ENCODE measurements around the gene TNK2.
"Not testable (repeated sequence)": the region's sequence is repeated elsewhere in the genome, so short reads cannot be mapped to it uniquely, and the experiment has no call there.

TNK2 gene

DNA sequence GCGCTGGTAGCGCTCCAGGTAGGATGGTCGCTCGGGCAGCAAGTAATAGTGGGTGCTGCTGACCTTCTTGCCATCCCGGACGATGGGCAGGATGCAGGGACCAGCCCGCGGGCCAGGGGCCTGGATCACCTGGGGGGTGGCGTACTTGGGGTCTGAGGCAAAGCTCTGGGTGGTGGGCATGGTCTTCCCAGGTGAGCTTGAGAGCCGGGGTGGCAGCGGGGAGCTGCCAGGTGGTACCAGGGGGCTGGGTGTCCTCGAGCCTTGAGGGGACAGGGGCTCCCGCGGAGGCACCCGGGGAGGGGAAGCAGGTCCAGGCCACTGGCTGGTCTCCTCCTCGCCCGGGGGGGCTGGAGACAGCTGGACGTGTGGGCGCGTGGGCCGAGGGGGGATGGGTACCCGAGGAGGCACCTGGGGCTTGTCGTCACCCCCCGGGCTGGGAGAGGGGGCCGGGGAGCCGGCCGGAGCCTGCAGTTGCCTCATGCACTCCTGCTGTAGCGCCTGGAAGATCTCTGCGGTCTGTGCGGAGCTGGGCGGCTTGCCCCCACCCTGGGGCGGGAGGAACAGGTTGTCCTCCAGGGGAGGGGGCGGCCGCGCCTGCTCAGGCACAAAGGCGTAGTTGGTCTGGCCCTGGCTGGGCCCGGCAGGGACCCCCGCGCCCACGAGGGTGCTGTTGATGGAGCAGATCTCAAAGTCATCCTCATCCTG lies 40.6 kb downstream of the TNK2 start:
- no peak for DNase-seq

DNA sequence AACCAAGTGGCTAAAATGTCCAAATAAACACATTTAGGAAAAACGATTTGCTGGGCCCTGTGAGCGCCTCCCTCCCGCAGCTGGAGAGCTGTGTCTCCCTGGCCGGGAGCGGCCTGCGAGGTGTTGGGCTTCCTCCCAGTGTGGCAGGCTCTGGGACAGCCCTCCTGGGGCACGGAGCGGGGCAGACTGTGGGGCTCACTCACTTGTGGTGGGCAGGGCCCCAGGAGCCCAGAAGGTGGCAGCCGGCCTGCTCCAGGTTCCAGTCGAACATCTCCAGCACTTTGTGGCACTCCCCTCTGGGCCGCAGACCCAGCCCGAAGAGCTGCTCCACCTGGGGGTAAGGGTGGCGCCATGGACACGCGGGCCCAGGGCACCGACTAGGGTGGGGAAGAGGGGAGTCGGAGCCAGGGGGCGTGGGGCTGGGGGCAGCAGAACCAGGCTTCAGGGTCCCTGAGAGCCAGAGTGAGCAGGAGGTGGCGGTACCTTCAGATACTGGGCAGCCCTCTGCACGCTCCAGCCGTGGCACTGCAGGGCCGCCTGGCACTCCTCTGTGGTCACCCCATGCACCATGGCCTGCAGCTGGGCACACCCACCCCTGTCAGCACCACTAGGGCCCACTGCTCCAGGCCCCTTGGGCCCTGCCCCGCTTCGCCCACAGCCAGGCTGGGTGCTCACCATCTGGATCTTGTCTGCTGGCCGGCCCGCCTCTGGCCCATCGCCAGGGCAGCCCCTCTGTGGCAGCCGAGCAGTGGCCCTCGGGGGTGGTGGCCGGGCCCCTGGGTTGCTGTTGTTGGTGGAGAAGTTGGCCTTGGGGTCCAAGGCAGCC lies 41.5 kb downstream of the TNK2 start:
- DNase-seq = no peak

DNA sequence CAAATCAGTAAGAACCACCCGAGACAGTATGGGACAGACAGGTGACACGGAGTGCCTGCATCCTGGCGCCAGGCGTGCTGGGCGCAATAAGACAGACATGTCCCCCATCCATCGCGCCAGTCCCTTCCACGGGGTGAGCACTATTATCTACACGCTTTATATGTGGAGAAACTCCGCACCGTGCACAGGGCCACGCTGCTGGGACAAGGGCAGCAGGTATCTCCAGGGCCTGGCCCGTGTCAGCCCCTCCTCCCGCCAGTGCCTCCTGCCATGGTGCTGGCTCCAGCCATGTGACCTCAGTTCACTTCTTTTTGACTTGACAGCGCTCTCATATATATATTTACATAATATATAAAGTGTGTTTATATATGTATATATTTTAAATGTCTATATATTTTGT lies 42.6 kb downstream of the TNK2 start:
- DNase-seq = no peak

DNA sequence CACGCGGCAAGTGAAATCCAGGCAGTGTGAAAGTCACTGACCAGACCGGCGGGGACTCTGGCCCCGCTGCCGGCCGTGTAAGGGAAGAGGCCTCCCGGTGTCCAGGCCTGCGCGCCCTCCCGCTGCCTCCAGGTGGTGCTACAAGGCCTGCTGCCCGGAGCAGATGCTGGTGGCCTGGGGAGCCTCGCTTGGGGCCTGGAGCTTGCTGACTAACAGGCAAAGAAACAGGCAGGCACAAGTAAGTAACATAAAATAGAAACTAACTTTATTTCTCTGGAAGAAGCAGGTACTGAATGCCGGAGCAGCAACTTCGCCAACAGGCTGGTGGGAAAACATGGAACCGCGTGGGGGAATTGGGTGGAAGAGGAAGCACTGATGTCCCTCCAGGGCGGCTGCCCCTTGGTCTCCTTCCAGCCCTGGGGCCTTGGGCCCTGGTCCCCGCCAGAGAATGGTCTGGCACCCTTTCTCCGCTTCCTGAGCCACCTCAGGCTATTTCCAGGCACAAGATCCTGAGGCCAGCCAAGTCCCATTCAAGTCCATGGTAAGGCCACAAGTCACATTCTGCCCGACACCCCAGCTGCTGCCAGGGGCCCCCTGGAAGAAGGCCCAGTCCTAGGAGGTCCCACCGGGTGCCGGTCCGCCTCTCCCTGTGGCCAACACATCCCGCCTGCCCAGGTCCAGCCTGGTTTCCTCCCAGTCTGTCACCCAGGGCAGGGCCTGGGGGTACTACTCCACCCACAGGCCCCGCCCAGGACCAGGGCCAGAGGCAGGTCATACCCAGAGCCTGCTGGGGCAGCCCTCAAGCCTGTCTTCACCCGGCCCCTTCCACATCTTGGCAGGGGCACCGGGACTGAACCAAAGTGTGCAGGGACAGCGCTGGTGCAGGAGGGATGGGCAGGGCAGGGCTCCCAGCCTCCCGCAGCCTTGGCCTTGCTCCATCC lies 45.0 kb downstream of the TNK2 start:
- DNase-seq = peak; percentile 85

DNA sequence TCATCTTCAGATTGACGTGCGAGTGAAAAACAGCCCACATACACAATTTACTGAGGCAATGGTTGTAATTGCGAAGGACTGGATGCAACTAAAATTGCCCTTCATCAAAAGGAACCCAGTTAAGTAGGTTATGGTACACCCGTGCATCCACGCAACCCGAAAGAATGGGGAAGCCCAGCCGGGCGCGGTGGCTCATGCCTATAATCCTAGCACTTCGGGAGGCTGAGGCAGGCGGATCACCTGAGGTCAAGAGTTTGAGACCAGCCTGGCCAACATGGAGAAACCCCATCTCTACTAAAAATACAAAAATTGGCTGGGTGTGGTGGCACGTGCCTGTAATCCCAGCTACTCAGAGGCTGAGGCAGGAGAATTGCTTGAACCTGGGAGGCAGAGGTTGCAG lies 46.0 kb downstream of the TNK2 start:
- not testable (repeated sequence) for DNase-seq

DNA sequence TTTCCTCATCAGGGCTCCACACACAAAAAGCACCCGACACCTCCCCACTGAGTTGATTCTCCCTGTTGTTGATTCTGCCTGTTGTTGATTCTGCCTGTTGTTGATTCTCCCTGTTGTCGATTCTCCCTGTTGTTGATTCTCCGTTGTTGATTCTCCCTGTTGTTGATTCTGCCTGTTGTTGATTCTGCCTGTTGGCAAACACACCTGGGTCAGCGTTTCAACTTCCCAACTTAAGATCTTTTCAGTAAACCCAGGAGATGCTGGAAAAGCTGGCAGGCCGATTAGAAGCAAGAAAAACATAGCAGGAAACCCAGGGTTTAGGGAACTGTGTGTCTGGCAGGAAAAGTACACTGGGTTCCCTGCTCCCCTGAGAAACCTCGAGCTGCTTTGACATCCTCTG lies 47.9 kb downstream of the TNK2 start:
- DNase-seq = no peak

DNA sequence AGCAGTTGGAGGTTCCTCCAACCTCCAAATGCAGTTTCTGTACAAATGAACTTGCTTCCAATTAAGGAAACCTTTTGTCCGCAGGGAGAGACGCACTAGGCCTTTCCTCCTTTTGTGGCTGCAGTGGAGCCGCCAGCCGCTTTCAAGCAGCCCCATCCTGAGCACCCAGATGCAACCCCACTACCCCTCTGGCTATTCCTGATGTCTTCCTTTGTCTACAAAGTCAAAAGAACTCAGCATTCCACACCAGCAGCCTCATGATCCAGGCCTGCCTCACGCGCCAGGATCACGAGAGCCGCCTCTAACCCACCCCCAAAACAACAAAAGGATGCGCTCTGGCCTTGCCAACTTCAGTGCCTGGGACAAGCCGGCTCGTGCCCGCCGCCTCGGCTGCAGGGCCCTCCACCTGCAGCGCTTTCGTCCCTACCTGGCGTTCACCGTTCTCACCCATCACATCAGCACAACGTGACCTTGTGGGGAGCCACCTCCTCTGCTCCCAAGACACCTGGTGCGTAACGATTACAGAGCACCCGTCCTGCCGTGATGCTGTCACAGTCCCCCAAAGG lies 48.4 kb downstream of the TNK2 start:
- no peak for DNase-seq

DNA sequence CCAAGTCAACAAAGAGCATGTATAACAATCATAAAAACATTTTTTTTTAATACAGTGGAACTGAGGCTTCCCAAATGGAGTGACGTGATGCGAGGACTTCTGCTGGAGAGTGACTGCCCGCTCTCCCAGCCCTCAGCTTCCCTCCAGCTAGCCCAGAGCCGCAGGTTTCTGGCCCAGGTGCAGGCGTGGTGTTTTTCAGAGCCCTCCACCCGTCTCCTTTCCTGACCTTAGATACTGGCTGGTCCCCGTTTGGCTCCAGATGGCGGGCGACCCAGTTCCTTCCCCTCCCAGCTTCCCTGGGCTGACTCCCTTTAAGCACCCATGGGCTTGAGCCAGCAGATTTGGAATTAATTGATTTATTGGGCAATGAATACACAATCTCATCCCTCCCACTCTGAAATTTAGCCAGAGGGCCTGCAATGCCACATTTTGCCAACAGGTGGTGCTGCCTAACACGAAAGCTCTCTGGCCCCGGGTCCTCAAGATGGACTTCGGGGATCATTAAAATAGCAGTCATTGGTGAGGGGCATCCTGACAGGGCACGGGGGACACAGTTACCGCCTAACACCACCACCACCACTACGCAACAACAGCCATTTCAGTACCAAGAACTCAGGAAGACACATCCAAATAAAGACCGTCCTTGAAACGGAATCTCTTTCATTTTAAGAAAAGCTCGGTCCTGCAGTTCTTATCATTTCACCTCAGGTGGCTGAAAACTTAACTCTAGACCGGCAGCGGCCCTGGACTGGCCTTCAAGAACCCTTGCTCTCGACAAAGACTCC lies 49.1 kb downstream of the TNK2 start:
- peak; percentile 89 for DNase-seq

DNA sequence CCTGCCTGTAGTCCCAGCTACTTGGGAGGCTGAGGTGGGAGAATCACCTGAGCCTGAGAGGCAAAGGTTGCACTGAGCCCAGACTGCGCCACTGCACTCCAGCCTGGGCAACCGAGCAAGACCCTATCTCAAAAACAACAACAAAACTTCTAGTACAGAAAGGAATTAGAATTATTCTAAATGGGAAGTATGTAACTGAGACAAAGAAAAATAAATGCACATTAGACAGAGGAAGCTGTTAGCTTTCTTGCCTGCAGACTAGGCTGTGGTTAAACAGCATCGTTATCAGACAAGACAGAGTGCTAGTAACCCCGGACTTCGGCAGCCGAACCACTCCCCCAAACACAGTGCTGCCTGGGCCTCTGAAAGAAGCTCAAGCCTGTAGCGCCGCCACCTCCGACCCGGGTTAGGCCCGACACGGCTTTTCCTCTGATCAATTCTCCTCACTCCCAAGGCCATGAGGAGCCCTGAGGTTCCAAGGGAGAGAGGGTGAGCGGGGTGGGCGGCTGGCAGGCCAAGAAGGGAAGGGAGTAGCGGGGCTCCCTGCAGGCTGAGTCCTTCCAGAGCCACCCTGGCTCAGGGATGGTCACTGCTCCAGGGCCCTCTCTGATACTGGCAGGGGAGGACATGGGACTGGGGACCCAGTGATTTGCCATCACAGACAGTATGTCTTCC lies 51.8 kb downstream of the TNK2 start:
- DNase-seq = no peak

DNA sequence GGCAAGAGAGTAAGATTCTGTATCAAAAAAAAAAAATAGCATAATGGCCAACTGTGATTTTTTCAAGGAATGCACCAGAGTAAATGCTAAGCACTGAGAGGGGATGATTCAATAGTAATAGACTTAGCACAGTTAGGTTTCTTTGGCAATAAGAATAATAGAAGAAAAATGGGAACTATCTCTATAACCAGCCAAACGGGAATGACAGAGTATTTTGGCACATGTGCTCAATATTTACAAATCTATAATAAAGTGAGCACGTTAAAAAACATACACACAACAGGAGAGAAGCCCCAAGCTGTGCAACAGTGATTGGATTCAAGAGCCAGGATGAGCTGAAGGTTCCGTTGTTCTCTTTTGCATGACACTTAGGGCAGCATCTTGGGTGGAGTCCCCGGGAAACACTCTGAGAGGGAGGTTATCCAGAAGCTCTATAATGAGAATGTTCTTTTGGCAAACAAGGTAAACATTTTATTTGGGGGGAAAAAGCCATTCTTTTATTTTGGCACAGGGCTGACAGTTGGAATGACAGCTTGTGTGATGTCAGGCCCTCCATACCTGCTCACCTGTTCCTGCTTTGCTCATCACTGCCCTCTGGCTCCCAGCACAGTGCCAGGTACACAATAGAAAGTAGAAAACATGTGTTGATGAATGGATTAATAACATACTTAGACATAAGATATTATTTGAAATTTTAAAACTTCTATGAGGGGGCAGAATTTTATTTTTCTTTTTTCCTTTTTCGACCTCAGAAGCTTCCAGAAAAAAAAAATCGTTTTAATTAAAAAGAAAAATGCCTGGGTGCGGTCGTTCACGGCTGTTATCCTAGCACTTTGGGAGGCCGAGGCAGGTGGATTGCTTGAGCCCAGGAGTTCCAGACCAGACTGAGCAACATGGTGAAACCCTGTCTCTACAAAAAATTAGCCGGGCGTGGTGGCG lies 52.6 kb downstream of the TNK2 start:
- no peak for DNase-seq

DNA sequence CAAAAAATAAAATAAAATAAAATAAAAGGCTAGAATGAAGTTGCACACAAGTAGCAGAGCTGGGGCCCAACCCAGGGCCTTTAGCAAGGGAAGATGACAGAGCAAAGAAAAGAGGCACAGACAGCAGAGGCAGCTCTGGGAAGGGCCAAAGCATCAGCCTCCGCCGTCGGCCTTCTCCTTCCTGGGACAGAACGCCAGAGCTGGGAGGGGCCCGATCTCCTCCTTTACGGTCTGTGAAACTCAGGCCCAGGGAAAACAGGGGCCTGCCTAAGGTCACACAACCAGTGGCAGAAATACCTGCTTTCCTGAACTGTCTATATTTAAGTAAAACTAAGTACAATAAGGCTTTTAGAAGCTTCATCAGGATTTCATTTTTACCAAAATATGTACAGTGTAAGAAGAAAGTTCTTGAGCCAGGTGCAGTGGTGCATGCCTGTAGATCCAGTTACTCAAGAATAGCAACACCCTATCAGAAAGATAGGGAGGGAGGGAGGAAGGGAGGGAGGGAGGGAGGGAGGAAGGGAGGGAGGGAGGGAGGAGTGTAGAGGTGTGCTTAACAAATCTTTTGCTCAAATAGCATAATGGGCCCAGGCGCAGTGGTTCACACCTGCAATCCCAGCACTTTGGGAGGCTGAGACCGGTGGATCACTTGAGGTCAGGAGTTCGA lies 53.6 kb downstream of the TNK2 start:
- no peak for DNase-seq

DNA sequence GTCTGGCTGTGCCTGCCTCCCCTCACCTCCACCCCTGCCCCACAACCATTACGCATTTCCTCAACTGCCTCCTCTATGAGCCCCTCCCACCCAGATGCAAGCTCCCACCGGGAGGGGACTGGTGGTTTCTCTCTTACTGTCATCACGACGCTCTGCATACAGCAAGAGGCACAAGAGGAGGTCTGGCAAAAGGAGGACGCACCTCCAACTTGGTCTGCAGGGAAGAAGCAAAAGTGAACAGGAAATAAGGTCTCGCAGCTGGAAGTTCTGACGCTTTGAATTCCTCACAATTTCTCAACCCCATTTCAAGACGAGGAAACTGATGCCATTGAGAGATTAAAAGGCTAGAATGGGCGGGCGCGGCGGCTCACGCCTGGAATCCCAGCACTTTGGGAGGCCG lies 54.4 kb downstream of the TNK2 start:
- DNase-seq = no peak

DNA sequence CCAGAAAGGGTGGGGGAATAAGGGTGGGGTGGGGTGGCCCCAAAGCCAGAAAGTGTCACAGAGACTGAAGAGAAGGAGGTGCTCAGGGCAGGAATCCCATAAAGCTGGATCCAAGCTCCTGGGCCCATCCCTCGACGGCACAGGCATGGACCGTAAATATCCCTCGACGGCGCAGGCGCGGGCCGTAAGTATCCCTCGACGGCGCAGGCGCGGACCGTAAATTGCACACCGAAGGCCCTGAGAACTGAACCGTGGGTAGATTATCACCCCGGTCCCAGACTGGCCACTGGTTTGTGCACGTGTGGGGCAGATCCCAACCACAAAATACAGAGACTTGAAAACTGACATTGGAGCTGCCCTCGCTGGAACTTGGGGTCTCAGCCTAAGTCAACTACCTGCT lies 55.3 kb downstream of the TNK2 start:
- no peak for DNase-seq

DNA sequence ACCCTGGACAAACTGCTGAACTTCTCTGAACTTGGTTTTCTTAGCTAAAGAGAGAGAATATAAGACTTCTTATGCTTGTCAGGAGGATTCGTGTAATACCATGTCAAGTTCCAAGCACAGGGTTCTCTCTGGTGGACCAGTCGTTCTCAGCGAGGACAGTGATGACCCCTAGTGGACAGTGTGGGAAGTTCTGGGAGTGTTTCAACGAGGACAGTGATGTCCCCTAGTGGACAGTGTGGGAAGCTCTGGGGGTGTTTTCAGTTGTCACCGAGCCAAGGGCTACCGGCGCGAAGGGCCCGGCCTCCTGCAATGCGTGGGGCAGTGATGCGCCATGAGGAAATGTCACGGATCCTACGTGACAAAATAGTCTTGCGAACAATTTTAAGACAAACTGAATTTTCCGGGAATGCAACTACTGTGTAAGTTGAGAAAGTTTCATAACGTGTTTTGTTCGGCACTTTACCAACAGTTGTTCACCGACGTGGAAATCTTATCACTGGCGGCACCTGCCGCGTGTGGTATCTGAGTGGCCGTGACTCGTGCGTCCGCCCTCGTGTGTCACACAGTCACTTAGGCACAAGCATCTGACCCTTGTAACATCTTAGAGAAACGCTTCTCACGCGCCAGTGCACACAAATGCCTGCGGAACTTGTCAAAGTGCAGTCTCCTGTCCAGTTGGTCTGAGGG lies 57.4 kb downstream of the TNK2 start:
- DNase-seq = peak; percentile 92

DNA sequence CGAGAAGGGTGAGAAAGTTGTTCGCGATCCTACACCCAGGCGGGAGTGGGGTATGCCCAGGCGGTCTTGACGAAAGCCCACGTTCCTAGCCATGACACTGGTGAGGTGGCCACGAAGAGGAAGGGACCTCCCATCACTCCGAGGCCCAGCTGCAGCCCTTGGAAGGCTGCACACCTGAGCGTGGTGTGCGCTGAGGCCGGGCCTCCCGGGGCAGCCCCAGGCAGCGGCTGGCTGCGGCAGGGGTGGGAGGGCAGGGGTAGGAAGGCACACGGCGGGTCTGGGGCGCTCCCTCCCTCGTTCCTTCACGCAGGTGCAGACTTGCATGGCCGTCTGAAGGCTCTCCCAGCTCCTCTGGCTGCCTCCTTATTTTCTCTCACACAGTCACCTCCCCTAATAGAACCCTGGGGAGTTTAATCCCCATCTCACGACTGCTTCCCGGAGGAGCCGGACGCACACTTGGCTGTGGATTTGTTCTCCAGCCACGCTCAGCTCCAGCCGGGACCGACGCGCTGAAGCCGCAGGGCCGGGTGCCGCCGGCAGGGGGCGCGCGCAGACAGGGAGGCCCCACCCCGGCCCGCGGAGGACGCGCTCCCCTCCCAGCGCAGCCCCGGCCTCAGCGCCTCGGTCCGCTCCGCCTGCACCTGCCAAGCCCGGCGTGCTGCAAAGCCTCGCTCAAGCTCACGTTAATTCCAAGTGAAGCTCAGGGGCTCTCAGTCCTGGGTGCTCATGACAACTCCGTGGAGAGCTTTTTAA lies 58.9 kb downstream of the TNK2 start:
- DNase-seq = no peak

DNA sequence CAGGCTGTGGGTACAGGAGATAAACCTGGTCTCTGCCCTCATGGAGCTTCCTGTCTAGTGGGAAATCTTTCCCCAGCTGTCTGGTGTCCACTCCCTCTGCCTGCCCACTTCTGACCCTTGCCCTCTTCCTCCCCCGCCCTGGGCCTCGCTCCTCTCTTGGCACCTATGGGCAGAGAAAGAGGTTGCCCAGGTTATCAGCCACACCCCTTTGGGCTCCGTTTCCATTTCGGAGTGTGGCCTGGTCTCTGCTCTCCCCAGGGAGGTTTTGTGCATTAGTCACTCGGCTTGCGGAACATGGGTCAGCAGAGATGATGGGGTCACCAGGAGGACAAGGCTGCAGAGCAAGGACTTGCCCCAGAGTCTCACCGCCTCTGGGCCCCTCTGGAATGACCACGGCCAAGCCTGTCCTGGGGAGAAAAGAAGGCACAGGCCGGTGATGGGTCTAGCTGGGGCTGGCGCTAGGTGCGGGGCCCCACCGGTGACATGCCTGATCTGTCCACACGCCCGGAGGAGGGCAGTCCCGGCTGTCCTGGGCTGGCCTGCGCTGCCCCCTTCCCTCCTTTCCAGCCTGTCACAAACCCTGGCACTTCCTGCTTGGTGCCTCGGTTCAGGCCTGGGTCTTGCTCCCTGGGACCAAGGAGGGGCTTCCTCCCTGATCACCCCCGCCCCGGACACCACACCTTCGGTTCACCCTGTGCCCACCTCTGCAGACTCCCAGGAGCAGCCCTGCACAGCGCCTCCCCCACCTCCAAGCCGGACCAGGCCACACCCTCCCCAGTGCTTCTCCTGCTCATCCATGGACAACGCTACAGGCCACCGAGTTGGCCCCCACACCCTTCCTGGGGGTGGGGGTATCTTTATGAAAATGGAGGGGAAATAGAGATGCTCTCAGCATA lies 61.0 kb downstream of the TNK2 start:
- no peak for DNase-seq

DNA sequence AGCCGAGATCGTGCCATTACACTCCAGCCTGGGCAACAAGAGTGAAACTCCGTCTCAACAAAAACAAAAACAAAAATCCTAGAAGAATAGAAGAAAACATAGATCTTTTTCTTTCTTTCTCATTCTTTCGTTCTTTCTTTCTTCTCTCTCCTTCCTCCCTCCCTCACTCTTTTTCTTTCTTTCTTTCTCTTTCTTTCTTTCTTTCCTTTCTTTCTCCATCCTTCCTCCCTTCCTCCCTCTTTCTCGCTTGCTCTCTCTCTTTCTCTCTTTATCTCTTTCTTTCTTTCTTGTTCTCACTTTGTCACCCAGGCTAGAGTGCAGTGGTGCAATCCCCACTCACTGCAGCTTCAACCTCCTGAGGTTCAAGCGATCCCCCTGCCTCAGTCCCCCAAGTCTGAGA lies 62.9 kb downstream of the TNK2 start:
- no peak for DNase-seq

Data from retina (tissue), 1 donor.